DOHH2 (cell line): ENCODE measurements around the gene INSYN2B.

Experiments
- EZH2phosphoT487 ChIP-seq: fragments of 200-600 bp; sonication (generic); IDR thresholded peaks from 2 replicates; pipeline ENCODE4 v1.6.1; 2017; ENCODE audit warnings: borderline replicate concordance, mild to moderate bottlenecking, antibody characterized with exemption, low read length, moderate library complexity, mixed read lengths
- TF ChIP-seq, protein P1 (sequence below): fragments of 200-600 bp; sonication (generic); IDR thresholded peaks from one replicate; pipeline ENCODE4 v1.5.1; 2014; ENCODE audit warnings: antibody characterized with exemption, mild to moderate bottlenecking, low read depth, low read length; ENCODE audit not compliant: poor library complexity, severe bottlenecking

DNA sequence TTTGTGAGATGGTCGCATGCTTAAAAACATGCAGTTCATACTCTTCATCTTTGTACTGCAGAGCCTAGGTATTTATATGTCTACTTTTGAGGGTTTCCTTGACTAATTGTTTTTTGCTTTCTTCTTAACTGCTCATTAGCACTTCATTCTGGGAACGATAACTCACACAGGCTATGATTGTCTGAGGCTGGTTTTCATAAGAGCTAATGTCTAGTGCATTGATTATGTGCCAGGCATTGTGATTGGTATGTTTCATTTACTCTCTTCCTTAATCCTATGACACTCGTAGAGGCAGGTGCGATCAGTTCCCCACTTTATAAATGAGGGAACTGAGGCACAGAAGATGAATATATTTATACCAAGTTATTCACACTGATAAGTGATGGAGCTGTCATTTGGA lies 93.6 kb downstream of the INSYN2B start:
- TF ChIP-seq, protein P1, sequence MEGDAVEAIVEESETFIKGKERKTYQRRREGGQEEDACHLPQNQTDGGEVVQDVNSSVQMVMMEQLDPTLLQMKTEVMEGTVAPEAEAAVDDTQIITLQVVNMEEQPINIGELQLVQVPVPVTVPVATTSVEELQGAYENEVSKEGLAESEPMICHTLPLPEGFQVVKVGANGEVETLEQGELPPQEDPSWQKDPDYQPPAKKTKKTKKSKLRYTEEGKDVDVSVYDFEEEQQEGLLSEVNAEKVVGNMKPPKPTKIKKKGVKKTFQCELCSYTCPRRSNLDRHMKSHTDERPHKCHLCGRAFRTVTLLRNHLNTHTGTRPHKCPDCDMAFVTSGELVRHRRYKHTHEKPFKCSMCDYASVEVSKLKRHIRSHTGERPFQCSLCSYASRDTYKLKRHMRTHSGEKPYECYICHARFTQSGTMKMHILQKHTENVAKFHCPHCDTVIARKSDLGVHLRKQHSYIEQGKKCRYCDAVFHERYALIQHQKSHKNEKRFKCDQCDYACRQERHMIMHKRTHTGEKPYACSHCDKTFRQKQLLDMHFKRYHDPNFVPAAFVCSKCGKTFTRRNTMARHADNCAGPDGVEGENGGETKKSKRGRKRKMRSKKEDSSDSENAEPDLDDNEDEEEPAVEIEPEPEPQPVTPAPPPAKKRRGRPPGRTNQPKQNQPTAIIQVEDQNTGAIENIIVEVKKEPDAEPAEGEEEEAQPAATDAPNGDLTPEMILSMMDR: no peak
- no peak for TF ChIP-seq EZH2phosphoT487
